Measurements from ENCODE around the gene ZNF83. TPM values are rescaled to one million over a fixed set of nuclear protein-coding genes. Genes with fewer than 3 reads are reported as not detected.

The ZNF83 gene
- total RNA-seq, 2 experiments from 2014 or later = 58.7 to 60.2 TPM

DNA sequence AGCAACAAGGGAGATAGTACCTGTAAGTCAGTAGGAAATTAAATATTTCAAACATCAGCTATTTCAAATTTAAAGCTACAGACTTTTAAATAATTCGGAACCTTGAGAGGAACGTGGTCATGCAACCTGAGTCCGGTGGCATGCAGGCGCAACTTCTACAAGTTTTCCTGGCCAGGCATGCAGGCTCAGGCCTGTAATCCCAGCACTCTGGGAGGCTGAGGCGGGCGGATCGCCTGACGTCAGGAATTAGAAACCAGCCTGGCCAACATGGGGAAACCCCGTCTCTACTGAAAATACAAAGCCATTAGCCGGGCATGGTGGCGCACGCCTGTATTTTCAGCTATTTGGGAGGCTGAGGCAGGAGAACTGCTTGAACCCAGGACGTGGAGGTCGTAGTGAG, 70.2 kb downstream of the ZNF83 start:
- Mint-ChIP-seq H3K4me3 (no peak overlapping the region), H3K27ac (no peak overlapping the region), H3K9me3 (peaks cover 9% of the 10 kb centered on the region), H3K27me3 (no peaks in the 10 kb centered on the region), H3K36me3 (ENCODE audit: low read depth) (peaks cover 60% of the 10 kb centered on the region), H3K4me1 (ENCODE audit: low read depth) (peaks cover 30% of the 10 kb centered on the region)
- Histone ChIP-seq H3K9me3 (ENCODE audit: control insufficient read depth in 1 of 2, insufficient read depth in 1 of 2, low read length in 2 of 2) (peaks cover 38 to 62% of the 10 kb centered on the region in 2 experiments), H3K4me3 (ENCODE audit: low read length) (no peak overlapping the region), H3K36me3 (ENCODE audit: insufficient read depth, low read length) (peaks cover 10% of the 10 kb centered on the region), H3K4me1 (ENCODE audit: insufficient read depth, low read length) (peaks cover 20% of the 10 kb centered on the region), H3K27ac (ENCODE audit: low read depth in 1 of 2, low read length in 2 of 2) (no peak overlapping the region), H3K27me3 (ENCODE audit: control insufficient read depth in 1 of 2, insufficient read depth in 2 of 2, low read length in 2 of 2) (no peaks in the 10 kb centered on the region)
- DNase-seq = no peak
- intact Hi-C loops (cut with DNase I, micrococcal nuclease) = no loop called here
- CTCF ChIA-PET = no interaction called here
- TF ChIP-seq, protein P1, sequence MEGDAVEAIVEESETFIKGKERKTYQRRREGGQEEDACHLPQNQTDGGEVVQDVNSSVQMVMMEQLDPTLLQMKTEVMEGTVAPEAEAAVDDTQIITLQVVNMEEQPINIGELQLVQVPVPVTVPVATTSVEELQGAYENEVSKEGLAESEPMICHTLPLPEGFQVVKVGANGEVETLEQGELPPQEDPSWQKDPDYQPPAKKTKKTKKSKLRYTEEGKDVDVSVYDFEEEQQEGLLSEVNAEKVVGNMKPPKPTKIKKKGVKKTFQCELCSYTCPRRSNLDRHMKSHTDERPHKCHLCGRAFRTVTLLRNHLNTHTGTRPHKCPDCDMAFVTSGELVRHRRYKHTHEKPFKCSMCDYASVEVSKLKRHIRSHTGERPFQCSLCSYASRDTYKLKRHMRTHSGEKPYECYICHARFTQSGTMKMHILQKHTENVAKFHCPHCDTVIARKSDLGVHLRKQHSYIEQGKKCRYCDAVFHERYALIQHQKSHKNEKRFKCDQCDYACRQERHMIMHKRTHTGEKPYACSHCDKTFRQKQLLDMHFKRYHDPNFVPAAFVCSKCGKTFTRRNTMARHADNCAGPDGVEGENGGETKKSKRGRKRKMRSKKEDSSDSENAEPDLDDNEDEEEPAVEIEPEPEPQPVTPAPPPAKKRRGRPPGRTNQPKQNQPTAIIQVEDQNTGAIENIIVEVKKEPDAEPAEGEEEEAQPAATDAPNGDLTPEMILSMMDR (IDR thresholded peaks at IDR 0.05) = no peak
- POLR2A ChIA-PET = no interaction called here
- ATAC-seq (ENCODE audit: poor library complexity) = no peak

DNA sequence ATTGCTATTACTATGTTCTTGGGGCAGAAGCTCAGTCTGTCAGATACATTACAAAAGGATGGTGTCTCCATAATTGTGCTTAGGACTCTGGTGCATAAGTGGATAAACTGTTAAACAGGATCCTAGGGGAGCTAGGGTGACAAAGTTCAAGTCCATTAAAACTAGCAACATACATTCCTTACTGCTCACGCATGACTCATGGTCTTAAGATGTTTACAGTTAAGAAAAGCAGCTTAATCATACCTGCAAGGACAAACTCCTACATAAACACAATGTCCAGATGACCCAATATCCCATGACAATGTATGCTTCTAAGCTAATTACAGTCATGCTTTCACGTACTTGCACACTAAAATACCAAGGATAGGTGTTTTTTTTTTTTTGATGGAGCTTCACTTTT, 71.6 kb downstream of the ZNF83 start:
- H3K27ac ChIP-seq (ENCODE audit: low read depth in 1 of 2, low read length in 2 of 2) = no peak overlapping the region
- Mint-ChIP-seq H3K4me3 (no peak overlapping the region), H3K4me1 (ENCODE audit: low read depth) (peaks cover 19% of the 10 kb centered on the region), H3K9me3 (peaks cover 4% of the 10 kb centered on the region), H3K36me3 (ENCODE audit: low read depth) (peaks cover 60% of the 10 kb centered on the region), H3K27ac (no peak overlapping the region), H3K27me3 (no peaks in the 10 kb centered on the region)
- no peaks in the 10 kb centered on the region for H3K27me3 ChIP-seq (ENCODE audit: control insufficient read depth in 1 of 2, insufficient read depth in 2 of 2, low read length in 2 of 2)
- intact Hi-C loops (cut with DNase I, micrococcal nuclease) = no loop called here
- peaks cover 2% of the 10 kb centered on the region for H3K36me3 ChIP-seq (ENCODE audit: insufficient read depth, low read length)
- POLR2A ChIA-PET = interaction anchor here (0.6 kb wide), 1 partner anchor 1172 kb away, joined by 3 read pairs; no protein-coding TSS in a partner anchor
- DNase-seq (no peak), ATAC-seq (ENCODE audit: poor library complexity) (no peak)
- CTCF ChIA-PET = interaction anchor here (0.6 to 0.7 kb wide), 2 partner anchors 20 to 670 kb away, joined by 3 read pairs; no protein-coding TSS in a partner anchor
- peaks cover 19% of the 10 kb centered on the region for H3K4me1 ChIP-seq (ENCODE audit: insufficient read depth, low read length)
- TF ChIP-seq, protein P1 (IDR thresholded peaks at IDR 0.05) = no peak
- H3K4me3 ChIP-seq (ENCODE audit: low read length) = no peak overlapping the region
- H3K9me3 ChIP-seq (ENCODE audit: control insufficient read depth in 1 of 2, insufficient read depth in 1 of 2, low read length in 2 of 2) = peaks cover 51 to 63% of the 10 kb centered on the region in 2 experiments

DNA sequence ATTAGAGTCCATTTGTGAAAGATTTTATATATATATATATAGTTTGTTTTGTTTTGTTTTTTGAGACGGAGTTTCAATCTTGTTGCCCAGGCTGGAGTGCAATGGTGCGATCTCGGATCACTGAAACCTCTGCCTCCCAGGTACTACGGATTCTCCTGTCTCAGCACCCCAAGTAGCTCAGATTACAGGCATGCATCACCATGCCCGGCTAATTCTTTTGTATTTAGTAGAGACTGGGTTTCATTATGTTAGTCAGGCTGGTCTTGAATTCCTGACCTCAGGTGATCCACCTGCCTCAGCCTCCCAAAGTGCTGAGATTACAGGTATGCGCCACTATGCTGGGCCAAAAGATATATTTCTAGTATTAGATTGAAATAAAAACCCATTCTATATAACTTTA, 72.0 kb downstream of the ZNF83 start:
- peaks cover 4% of the 10 kb centered on the region for H3K9me3 Mint-ChIP-seq
- peaks cover 53 to 62% of the 10 kb centered on the region in 2 experiments for H3K9me3 ChIP-seq (ENCODE audit: control insufficient read depth in 1 of 2, insufficient read depth in 1 of 2, low read length in 2 of 2)

More for the DNA sequence above, 72.0 kb downstream of the ZNF83 start:
- ChIA-PET CTCF (interaction anchor here (0.6 to 0.7 kb wide), 2 partner anchors 19 to 669 kb away, joined by 3 read pairs; no protein-coding TSS in a partner anchor), POLR2A (interaction anchor here (0.6 kb wide), 1 partner anchor 1172 kb away, joined by 3 read pairs; no protein-coding TSS in a partner anchor)
- intact Hi-C loops (cut with DNase I, micrococcal nuclease) = no loop called here
- Mint-ChIP-seq H3K4me3 (no peak overlapping the region), H3K4me1 (ENCODE audit: low read depth) (peaks cover 14% of the 10 kb centered on the region), H3K27me3 (no peaks in the 10 kb centered on the region), H3K27ac (no peak overlapping the region), H3K36me3 (ENCODE audit: low read depth) (peaks cover 60% of the 10 kb centered on the region)
- Histone ChIP-seq H3K27me3 (ENCODE audit: control insufficient read depth in 1 of 2, insufficient read depth in 2 of 2, low read length in 2 of 2) (no peaks in the 10 kb centered on the region), H3K27ac (ENCODE audit: low read depth in 1 of 2, low read length in 2 of 2) (no peak overlapping the region), H3K4me1 (ENCODE audit: insufficient read depth, low read length) (peaks cover 14% of the 10 kb centered on the region), H3K36me3 (ENCODE audit: insufficient read depth, low read length) (peaks cover 4% of the 10 kb centered on the region), H3K4me3 (ENCODE audit: low read length) (no peak overlapping the region)
- DNase-seq (no peak), ATAC-seq (ENCODE audit: poor library complexity) (no peak)
- TF ChIP-seq, protein P1 (IDR thresholded peaks at IDR 0.05) = no peak

Other genes with a start within 250 kb of the ZNF83 start
- gene ZNF528, start 240.5 kb downstream of the ZNF83 start, total RNA-seq = 10 to 100 TPM; 16.3 to 16.9 TPM
- not detected for gene ZNF534, start 209.2 kb downstream of the ZNF83 start, total RNA-seq
- 1 to 10 TPM; 1.6 TPM for gene ZNF578, start 184.8 kb downstream of the ZNF83 start, total RNA-seq
- 10 to 100 TPM; 13.4 to 15.3 TPM for gene ZNF808, start 110.7 kb downstream of the ZNF83 start, total RNA-seq
- gene ZNF701, start 68.1 kb downstream of the ZNF83 start, total RNA-seq = 1 to 10 TPM; 7.9 to 8.2 TPM
- gene ZNF611, start 96.7 kb upstream of the ZNF83 start, total RNA-seq = 10 to 100 TPM; 14.6 to 15.5 TPM
- 10 to 100 TPM; 11.2 to 13.4 TPM for gene ZNF600, start 148.4 kb upstream of the ZNF83 start, total RNA-seq
- 1 to 10 TPM; 3.5 to 5.4 TPM for gene ZNF28, start 183.3 kb upstream of the ZNF83 start, total RNA-seq
- gene ZNF468, start 219.3 kb upstream of the ZNF83 start, total RNA-seq = 10 to 100 TPM in 1 of 2 experiments, 1 to 10 TPM in 1; 8.4 to 11.6 TPM